Gastrocnemius medialis (tissue), 4 donors: Measurements from ENCODE around the gene MDGA2.

Experiments
- POLR2A ChIP-seq, 2 donors: fragments of 450-650 bp; IDR thresholded peaks; one replicate each; pipeline ENCODE4 v1.6.1; 2017; ENCODE audit warnings: antibody characterized with exemption in 2 of 2, mild to moderate bottlenecking in 2 of 2, moderate library complexity in 2 of 2
- TF ChIP-seq, protein P1 (sequence below), 5 experiments: fragments of 450-650 bp in 3 of 5; fragments of 200-600 bp in 2 of 5; sonication (generic) in 2 of 5; IDR thresholded peaks in 4 of 5; conservative IDR thresholded peaks in 1 of 5; 1 replicate in 4 of 5; 2 replicates in 1 of 5; pipeline ENCODE4 v1.5.1; 2016 to 2019; ENCODE audit warnings: antibody characterized with exemption in 5 of 5, mild to moderate bottlenecking in 3 of 5, moderate library complexity in 3 of 5

DNA sequence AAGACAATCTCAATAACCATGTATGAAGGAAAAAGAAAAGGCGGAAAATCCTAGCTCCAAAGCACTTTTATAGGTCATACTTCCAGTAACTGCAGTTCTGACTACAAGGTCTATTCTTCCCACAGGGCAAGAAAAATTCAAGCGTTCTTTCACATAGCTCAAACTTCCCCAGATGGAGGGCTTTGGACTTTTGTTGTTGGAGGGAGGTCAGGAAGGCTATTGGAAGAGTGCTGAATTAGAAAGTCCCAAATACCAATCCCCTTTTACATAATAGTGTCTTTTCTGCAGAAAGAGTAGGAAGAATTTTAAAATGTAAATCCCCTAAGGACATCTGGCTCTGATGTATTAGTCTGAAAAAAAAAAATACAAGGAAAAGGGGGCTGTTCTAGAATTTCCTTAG is 309.4 kb downstream of the MDGA2 start:
- TF ChIP-seq, protein P1, sequence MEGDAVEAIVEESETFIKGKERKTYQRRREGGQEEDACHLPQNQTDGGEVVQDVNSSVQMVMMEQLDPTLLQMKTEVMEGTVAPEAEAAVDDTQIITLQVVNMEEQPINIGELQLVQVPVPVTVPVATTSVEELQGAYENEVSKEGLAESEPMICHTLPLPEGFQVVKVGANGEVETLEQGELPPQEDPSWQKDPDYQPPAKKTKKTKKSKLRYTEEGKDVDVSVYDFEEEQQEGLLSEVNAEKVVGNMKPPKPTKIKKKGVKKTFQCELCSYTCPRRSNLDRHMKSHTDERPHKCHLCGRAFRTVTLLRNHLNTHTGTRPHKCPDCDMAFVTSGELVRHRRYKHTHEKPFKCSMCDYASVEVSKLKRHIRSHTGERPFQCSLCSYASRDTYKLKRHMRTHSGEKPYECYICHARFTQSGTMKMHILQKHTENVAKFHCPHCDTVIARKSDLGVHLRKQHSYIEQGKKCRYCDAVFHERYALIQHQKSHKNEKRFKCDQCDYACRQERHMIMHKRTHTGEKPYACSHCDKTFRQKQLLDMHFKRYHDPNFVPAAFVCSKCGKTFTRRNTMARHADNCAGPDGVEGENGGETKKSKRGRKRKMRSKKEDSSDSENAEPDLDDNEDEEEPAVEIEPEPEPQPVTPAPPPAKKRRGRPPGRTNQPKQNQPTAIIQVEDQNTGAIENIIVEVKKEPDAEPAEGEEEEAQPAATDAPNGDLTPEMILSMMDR (IDR thresholded peaks at IDR 0.05 in 4 of 5, conservative IDR thresholded peaks at IDR 0.05 in 1 of 5), result no peak
- TF ChIP-seq POLR2A (IDR thresholded peaks at IDR 0.05), result no peak
